DOHH2 (cell line): ENCODE measurements around the gene PCGF3.
"Not testable (repeated sequence)": the region's sequence is repeated elsewhere in the genome, so short reads cannot be mapped to it uniquely, and the experiment has no call there.

ENCODE experiments used
- H3F3A ChIP-seq: fragments of 200-600 bp; sonication (generic), shearing (Covaris generic); 2 replicates; pipeline ENCODE4 v1.6.0; 2016; ENCODE audit warnings: antibody characterized with exemption, mild to moderate bottlenecking; ENCODE audit not compliant: control insufficient read depth, insufficient read depth
- H3K27ac ChIP-seq: fragments of 200-600 bp; sonication (generic); 2 replicates; pipeline ENCODE4 v1.5.1; 2014; ENCODE audit warnings: low read depth, mild to moderate bottlenecking, low read length, moderate library complexity
- H3K27me3 ChIP-seq: fragments of 200-600 bp; sonication (generic); 2 replicates; pipeline ENCODE4 v1.6.1; 2014; ENCODE audit warnings: mild to moderate bottlenecking, low read length, mixed read lengths; ENCODE audit not compliant: control insufficient read depth
- H3K36me3 ChIP-seq: fragments of 200-600 bp; sonication (generic); 2 replicates; pipeline ENCODE4 v1.6.1; 2014; ENCODE audit warnings: mild to moderate bottlenecking, low read length, moderate library complexity, mixed read lengths; ENCODE audit not compliant: control insufficient read depth
- H3K4me1 ChIP-seq: fragments of 200-600 bp; sonication (generic); 2 replicates; pipeline ENCODE4 v1.6.1; 2014; ENCODE audit warnings: mild to moderate bottlenecking, low read length, mixed read lengths; ENCODE audit not compliant: control insufficient read depth
- H3K4me2 ChIP-seq: fragments of 200-600 bp; sonication (generic); 2 replicates; pipeline ENCODE4 v1.6.0; 2014; ENCODE audit warnings: mild to moderate bottlenecking, low read length, moderate library complexity
- H3K4me3 ChIP-seq: fragments of 200-600 bp; sonication (generic); 2 replicates; pipeline ENCODE4 v1.5.1; 2014; ENCODE audit warnings: mild to moderate bottlenecking, low read length, mixed read lengths
- H3K79me2 ChIP-seq: fragments of 200-600 bp; sonication (generic); 2 replicates; pipeline ENCODE4 v1.6.1; 2014; ENCODE audit warnings: mild to moderate bottlenecking, low read length, mixed read lengths; ENCODE audit not compliant: control insufficient read depth
- H3K9me2 ChIP-seq: fragments of 200-600 bp; sonication (generic); replicated peaks from 2 replicates; pipeline ENCODE4 v1.6.1; 2014; ENCODE audit warnings: mild to moderate bottlenecking, low read length, mixed read lengths; ENCODE audit not compliant: control insufficient read depth
- H3K9me3 ChIP-seq: fragments of 200-600 bp; sonication (generic); 2 replicates; pipeline ENCODE4 v1.6.1; 2014; ENCODE audit warnings: antibody characterized with exemption, low read length, mixed read lengths; ENCODE audit not compliant: control insufficient read depth, insufficient read depth
- H4K20me1 ChIP-seq: fragments of 200-600 bp; sonication (generic); 2 replicates; pipeline ENCODE4 v1.6.0; 2014; ENCODE audit warnings: low read depth, mild to moderate bottlenecking, antibody characterized with exemption, low read length, moderate library complexity; ENCODE audit not compliant: control insufficient read depth, insufficient read depth
- CTCF ChIP-seq: fragments of 200-600 bp; sonication (generic); IDR thresholded peaks from one replicate; pipeline ENCODE4 v1.5.1; 2014; ENCODE audit warnings: antibody characterized with exemption, mild to moderate bottlenecking, low read depth, low read length; ENCODE audit not compliant: poor library complexity, severe bottlenecking
- EZH2phosphoT487 ChIP-seq: fragments of 200-600 bp; sonication (generic); IDR thresholded peaks from 2 replicates; pipeline ENCODE4 v1.6.1; 2017; ENCODE audit warnings: borderline replicate concordance, mild to moderate bottlenecking, antibody characterized with exemption, low read length, moderate library complexity, mixed read lengths

The PCGF3 gene

DNA sequence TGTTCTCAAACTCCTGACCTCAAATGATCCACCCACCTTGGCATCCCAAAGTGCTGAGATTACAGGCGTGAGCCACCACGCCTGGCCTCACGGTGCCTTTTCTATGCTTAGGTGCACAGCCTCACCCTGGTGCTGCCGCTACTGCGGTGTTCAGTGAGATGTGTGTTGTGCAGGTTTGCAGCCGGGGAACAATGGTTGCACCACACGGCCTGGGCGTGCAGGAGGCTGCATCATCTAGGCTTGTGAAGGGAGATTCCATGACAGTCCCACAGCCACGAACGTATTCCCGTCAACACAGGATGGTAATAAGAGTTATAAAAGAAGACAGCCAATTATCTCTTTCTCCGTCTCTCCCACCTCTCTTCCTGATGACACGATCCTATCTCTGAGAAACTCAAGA lies 98.3 kb downstream of the PCGF3 start:
- H3K4me1 ChIP-seq: peaks cover 41% of the 10 kb centered on the region
- H3K27ac ChIP-seq: no peak overlapping the region
- 0 out of 2 replicates have a peak, but pooled peaks cover 3% of the 10 kb centered on the region for H3K36me3 ChIP-seq
- TF ChIP-seq CTCF (no peak), EZH2phosphoT487 (no peak)
- no peaks in the 10 kb centered on the region for H3K9me2 ChIP-seq
- peaks cover 16% of the 10 kb centered on the region for H3K9me3 ChIP-seq
- H4K20me1 ChIP-seq: no peaks in the 10 kb centered on the region
- H3K79me2 ChIP-seq: no peaks in the 10 kb centered on the region
- no peaks in the 10 kb centered on the region for H3K27me3 ChIP-seq
- no peak overlapping the region for H3K4me2 ChIP-seq
- no peak overlapping the region for H3K4me3 ChIP-seq
- H3F3A ChIP-seq: peaks cover 7% of the 10 kb centered on the region

DNA sequence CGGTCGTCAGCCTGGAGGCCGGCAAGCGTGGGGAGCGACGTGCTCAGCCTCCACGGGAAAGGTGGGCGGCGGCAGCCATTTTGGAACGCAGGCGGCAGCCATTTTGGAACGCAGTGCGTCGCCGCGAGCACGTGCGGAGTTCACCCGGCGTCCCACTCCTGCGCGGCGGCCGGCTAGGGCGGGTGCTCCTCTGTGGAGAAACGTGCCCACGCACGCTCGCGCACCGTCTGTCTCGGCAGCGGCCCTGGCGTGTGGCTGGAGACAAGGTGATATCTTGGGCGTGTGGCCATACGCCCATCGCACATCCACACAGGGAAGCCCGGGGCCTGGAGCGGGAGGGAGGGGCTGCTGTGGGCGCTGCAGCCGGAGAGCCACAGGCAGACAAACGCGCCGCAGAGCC lies 99.2 kb downstream of the PCGF3 start:
- H3K9me2 ChIP-seq: no peaks in the 10 kb centered on the region
- peaks cover 41% of the 10 kb centered on the region for H3K4me1 ChIP-seq
- H3K27me3 ChIP-seq: no peaks in the 10 kb centered on the region
- no peak overlapping the region for H3K27ac ChIP-seq
- H3K79me2 ChIP-seq: no peaks in the 10 kb centered on the region
- H3K36me3 ChIP-seq: 0 out of 2 replicates have a peak, but pooled peaks cover 3% of the 10 kb centered on the region
- no peak overlapping the region for H3K4me2 ChIP-seq
- peaks cover 16% of the 10 kb centered on the region for H3K9me3 ChIP-seq
- H3F3A ChIP-seq: peaks cover 6% of the 10 kb centered on the region
- no peaks in the 10 kb centered on the region for H4K20me1 ChIP-seq
- no peak overlapping the region for H3K4me3 ChIP-seq
- no peak for TF ChIP-seq EZH2phosphoT487
- no peak for TF ChIP-seq CTCF

DNA sequence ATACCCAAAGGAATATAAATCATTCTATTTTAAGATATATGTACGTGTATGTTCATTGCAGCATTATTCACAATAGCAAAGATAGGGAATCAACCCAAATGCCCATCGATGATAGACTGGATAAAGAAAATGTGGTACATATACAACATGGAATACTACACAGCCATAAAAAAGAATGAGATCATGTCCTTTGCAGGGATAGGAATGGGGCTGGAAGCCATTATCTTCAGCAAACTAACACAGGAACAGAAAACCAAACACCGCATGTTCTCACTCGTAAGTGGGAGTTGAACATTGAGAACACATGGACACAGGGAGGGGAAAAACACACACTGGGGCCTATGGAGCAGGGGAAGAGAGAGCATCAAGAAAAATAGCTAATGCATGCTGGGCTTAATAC lies 101.3 kb downstream of the PCGF3 start:
- H3K4me3 ChIP-seq, H3K27ac ChIP-seq, H3K9me2 ChIP-seq, H3K36me3 ChIP-seq, H3F3A ChIP-seq, H3K4me2 ChIP-seq, H3K9me3 ChIP-seq, H3K79me2 ChIP-seq, H3K27me3 ChIP-seq, H4K20me1 ChIP-seq: not testable (repeated sequence)
- peaks cover 28% of the 10 kb centered on the region for H3K4me1 ChIP-seq

- H4K20me1 ChIP-seq: no peaks in the 10 kb centered on the region
- peaks cover 22% of the 10 kb centered on the region for H3K4me1 ChIP-seq
- H3K27ac ChIP-seq: no peak overlapping the region
- no peaks in the 10 kb centered on the region for H3K36me3 ChIP-seq
- H3F3A ChIP-seq: no peaks in the 10 kb centered on the region
- H3K9me2 ChIP-seq: no peaks in the 10 kb centered on the region
- H3K27me3 ChIP-seq: no peaks in the 10 kb centered on the region
- H3K4me3 ChIP-seq: no peak overlapping the region
- H3K9me3 ChIP-seq: peaks cover 7% of the 10 kb centered on the region
- no peaks in the 10 kb centered on the region for H3K79me2 ChIP-seq
- TF ChIP-seq EZH2phosphoT487 (no peak), CTCF (no peak)
- H3K4me2 ChIP-seq: no peak overlapping the region
Measured at GRCh38 chr4:807792-808191, 102.2 kb downstream of the PCGF3 start.
